DOHH2 (cell line): ENCODE measurements around the gene AAGAB.
"Not testable (repeated sequence)": the region's sequence is repeated elsewhere in the genome, so short reads cannot be mapped to it uniquely, and the experiment has no call there.

ENCODE experiments used
- H3F3A ChIP-seq: fragments of 200-600 bp; sonication (generic), shearing (Covaris generic); 2 replicates; pipeline ENCODE4 v1.6.0; 2016; ENCODE audit warnings: antibody characterized with exemption, mild to moderate bottlenecking; ENCODE audit not compliant: control insufficient read depth, insufficient read depth
- H3K27ac ChIP-seq: fragments of 200-600 bp; sonication (generic); 2 replicates; pipeline ENCODE4 v1.5.1; 2014; ENCODE audit warnings: low read depth, mild to moderate bottlenecking, low read length, moderate library complexity
- H3K27me3 ChIP-seq: fragments of 200-600 bp; sonication (generic); 2 replicates; pipeline ENCODE4 v1.6.1; 2014; ENCODE audit warnings: mild to moderate bottlenecking, low read length, mixed read lengths; ENCODE audit not compliant: control insufficient read depth
- H3K36me3 ChIP-seq: fragments of 200-600 bp; sonication (generic); 2 replicates; pipeline ENCODE4 v1.6.1; 2014; ENCODE audit warnings: mild to moderate bottlenecking, low read length, moderate library complexity, mixed read lengths; ENCODE audit not compliant: control insufficient read depth
- H3K4me1 ChIP-seq: fragments of 200-600 bp; sonication (generic); 2 replicates; pipeline ENCODE4 v1.6.1; 2014; ENCODE audit warnings: mild to moderate bottlenecking, low read length, mixed read lengths; ENCODE audit not compliant: control insufficient read depth
- H3K4me2 ChIP-seq: fragments of 200-600 bp; sonication (generic); 2 replicates; pipeline ENCODE4 v1.6.0; 2014; ENCODE audit warnings: mild to moderate bottlenecking, low read length, moderate library complexity
- H3K4me3 ChIP-seq: fragments of 200-600 bp; sonication (generic); 2 replicates; pipeline ENCODE4 v1.5.1; 2014; ENCODE audit warnings: mild to moderate bottlenecking, low read length, mixed read lengths
- H3K79me2 ChIP-seq: fragments of 200-600 bp; sonication (generic); 2 replicates; pipeline ENCODE4 v1.6.1; 2014; ENCODE audit warnings: mild to moderate bottlenecking, low read length, mixed read lengths; ENCODE audit not compliant: control insufficient read depth
- H3K9me2 ChIP-seq: fragments of 200-600 bp; sonication (generic); replicated peaks from 2 replicates; pipeline ENCODE4 v1.6.1; 2014; ENCODE audit warnings: mild to moderate bottlenecking, low read length, mixed read lengths; ENCODE audit not compliant: control insufficient read depth
- H3K9me3 ChIP-seq: fragments of 200-600 bp; sonication (generic); 2 replicates; pipeline ENCODE4 v1.6.1; 2014; ENCODE audit warnings: antibody characterized with exemption, low read length, mixed read lengths; ENCODE audit not compliant: control insufficient read depth, insufficient read depth
- H4K20me1 ChIP-seq: fragments of 200-600 bp; sonication (generic); 2 replicates; pipeline ENCODE4 v1.6.0; 2014; ENCODE audit warnings: low read depth, mild to moderate bottlenecking, antibody characterized with exemption, low read length, moderate library complexity; ENCODE audit not compliant: control insufficient read depth, insufficient read depth
- CTCF ChIP-seq: fragments of 200-600 bp; sonication (generic); IDR thresholded peaks from one replicate; pipeline ENCODE4 v1.5.1; 2014; ENCODE audit warnings: antibody characterized with exemption, mild to moderate bottlenecking, low read depth, low read length; ENCODE audit not compliant: poor library complexity, severe bottlenecking
- EZH2phosphoT487 ChIP-seq: fragments of 200-600 bp; sonication (generic); IDR thresholded peaks from 2 replicates; pipeline ENCODE4 v1.6.1; 2017; ENCODE audit warnings: borderline replicate concordance, mild to moderate bottlenecking, antibody characterized with exemption, low read length, moderate library complexity, mixed read lengths

The AAGAB gene

GRCh38 chr15:67156426-67156825 is 98.0 kb downstream of the AAGAB start:
- 0 out of 2 replicates have a peak, but pooled peaks cover 3% of the 10 kb centered on the region for H3K79me2 ChIP-seq
- no peaks in the 10 kb centered on the region for H4K20me1 ChIP-seq
- no peaks in the 10 kb centered on the region for H3K4me1 ChIP-seq
- H3K36me3 ChIP-seq, result no peaks in the 10 kb centered on the region
- H3K4me2 ChIP-seq, result no peak overlapping the region
- H3K27me3 ChIP-seq, result no peaks in the 10 kb centered on the region
- no peak overlapping the region for H3K4me3 ChIP-seq
- no peak overlapping the region for H3K27ac ChIP-seq
- no peaks in the 10 kb centered on the region for H3K9me2 ChIP-seq
- H3K9me3 ChIP-seq, result no peaks in the 10 kb centered on the region
- no peaks in the 10 kb centered on the region for H3F3A ChIP-seq
- no peak for TF ChIP-seq EZH2phosphoT487
- no peak for TF ChIP-seq CTCF

DNA sequence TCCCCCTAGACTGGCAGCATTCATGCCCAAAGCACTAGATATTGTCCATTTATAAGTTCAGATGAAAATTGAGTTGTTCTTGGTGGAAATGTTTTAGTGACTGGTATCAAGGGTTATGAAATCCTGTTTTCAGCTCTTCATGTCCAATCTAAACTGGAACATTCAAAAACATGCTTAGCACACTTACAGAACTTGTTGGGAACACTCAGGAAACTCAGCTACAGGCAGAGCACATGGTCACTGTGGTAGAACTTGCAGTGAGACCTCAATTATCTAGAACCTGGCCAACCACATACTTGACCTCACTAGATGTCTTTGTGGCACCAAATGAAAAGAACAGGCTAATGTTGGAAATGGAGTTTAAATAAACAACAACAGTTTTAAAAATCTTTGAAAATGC is 100.2 kb downstream of the AAGAB start:
- Histone ChIP-seq H3K9me3 (no peaks in the 10 kb centered on the region), H3K4me2 (no peak overlapping the region), H4K20me1 (no peaks in the 10 kb centered on the region), H3K79me2 (peaks cover 3% of the 10 kb centered on the region; the same call in 1 of the 2 replicates), H3K4me3 (no peak overlapping the region), H3K27ac (no peak overlapping the region), H3F3A (no peaks in the 10 kb centered on the region), H3K9me2 (no peaks in the 10 kb centered on the region), H3K36me3 (no peaks in the 10 kb centered on the region), H3K27me3 (no peaks in the 10 kb centered on the region), H3K4me1 (no peaks in the 10 kb centered on the region)
- TF ChIP-seq EZH2phosphoT487 (no peak), CTCF (no peak)

GRCh38 chr15:67153044-67153443 is 101.4 kb downstream of the AAGAB start:
- not testable (repeated sequence) for H3K27ac ChIP-seq, H3K9me3 ChIP-seq, H3F3A ChIP-seq, H3K27me3 ChIP-seq, H3K4me3 ChIP-seq, H3K4me2 ChIP-seq, H3K79me2 ChIP-seq, H3K4me1 ChIP-seq, H3K9me2 ChIP-seq, H4K20me1 ChIP-seq, H3K36me3 ChIP-seq

GRCh38 chr15:67152429-67152828 is 102.0 kb downstream of the AAGAB start:
- no peaks in the 10 kb centered on the region for H3K27me3 ChIP-seq
- no peaks in the 10 kb centered on the region for H3K9me3 ChIP-seq
- no peak overlapping the region for H3K4me3 ChIP-seq
- no peak overlapping the region for H3K27ac ChIP-seq
- H3K4me1 ChIP-seq, result no peaks in the 10 kb centered on the region
- no peaks in the 10 kb centered on the region for H3F3A ChIP-seq
- H3K9me2 ChIP-seq, result no peaks in the 10 kb centered on the region
- H3K36me3 ChIP-seq, result no peaks in the 10 kb centered on the region
- TF ChIP-seq CTCF, result no peak
- no peak for TF ChIP-seq EZH2phosphoT487
- no peak overlapping the region for H3K4me2 ChIP-seq
- 0 out of 2 replicates have a peak, but pooled peaks cover 3% of the 10 kb centered on the region for H4K20me1 ChIP-seq
- H3K79me2 ChIP-seq, result peaks cover 9% of the 10 kb centered on the region
